GM23338 (cell line): ENCODE results near the gene POLQ. TPM values are rescaled to one million over a fixed set of nuclear protein-coding genes. Genes with fewer than 3 reads are reported as not detected.

Experiments used
- ATAC-seq: fragments of 200-7000 bp; cut with Tn5 transposase; 3 replicates; pipeline ENCODE4 v1.9.1; 2020
- DNase-seq: peaks from one replicate; pipeline ENCODE4 v3.0.0-alpha.2; 2015; ENCODE audit warnings: low spot score
- H2AFZ ChIP-seq: fragments of 200-600 bp; sonication (generic); 2 replicates; pipeline ENCODE4 v1.8.0; 2016; ENCODE audit warnings: antibody characterized with exemption, mild to moderate bottlenecking, moderate library complexity
- H3F3A ChIP-seq: fragments of 200-600 bp; sonication (generic); replicated peaks from 2 replicates; pipeline ENCODE4 v1.8.0; 2017; ENCODE audit warnings: antibody characterized with exemption, mixed run types, low read depth
- H3K27ac ChIP-seq: fragments of 200-600 bp; sonication (generic); 2 replicates; pipeline ENCODE4 v1.6.1; 2016; ENCODE audit warnings: low read depth
- H3K27me3 ChIP-seq: fragments of 200-600 bp; sonication (generic); 2 replicates; pipeline ENCODE4 v1.8.0; 2016; ENCODE audit warnings: mild to moderate bottlenecking, mixed run types, moderate library complexity; ENCODE audit not compliant: insufficient read depth
- H3K36me3 ChIP-seq: fragments of 200-600 bp; sonication (generic); 2 replicates; pipeline ENCODE4 v1.8.0; 2016; ENCODE audit warnings: mild to moderate bottlenecking; ENCODE audit not compliant: insufficient read depth
- H3K4me1 ChIP-seq: fragments of 200-600 bp; sonication (generic); 2 replicates; pipeline ENCODE4 v1.8.0; 2016; ENCODE audit warnings: mild to moderate bottlenecking, moderate library complexity; ENCODE audit not compliant: insufficient read depth
- H3K4me2 ChIP-seq: fragments of 200-600 bp; sonication (generic); 2 replicates; pipeline ENCODE4 v1.7.1; 2017; ENCODE audit warnings: mixed run types
- H3K4me3 ChIP-seq: fragments of 200-600 bp; sonication (generic); 2 replicates; pipeline ENCODE4 v1.6.1; 2016; ENCODE audit warnings: mixed run types
- H3K79me2 ChIP-seq: fragments of 200-600 bp; sonication (generic); replicated peaks from 2 replicates; pipeline ENCODE4 v1.8.0; 2017; ENCODE audit warnings: mild to moderate bottlenecking; ENCODE audit not compliant: insufficient read depth
- H3K9me2 ChIP-seq: fragments of 200-600 bp; sonication (generic); 2 replicates; pipeline ENCODE4 v1.8.0; 2017; ENCODE audit not compliant: insufficient read depth
- H4K20me1 ChIP-seq: fragments of 200-600 bp; sonication (generic); replicated peaks from 2 replicates; pipeline ENCODE4 v1.8.0; 2017; ENCODE audit warnings: mild to moderate bottlenecking; ENCODE audit not compliant: insufficient read depth
- H3K27ac Mint-ChIP-seq: 2 replicates; pipeline ENCODE4 v1.8.0; 2020; ENCODE audit warnings: inconsistent platforms, mild to moderate bottlenecking, moderate library complexity, mixed read lengths
- H3K27me3 Mint-ChIP-seq: 3 replicates; pipeline ENCODE4 v1.8.0; 2022; ENCODE audit warnings: low read depth, mild to moderate bottlenecking, moderate library complexity, mixed read lengths, inconsistent platforms; ENCODE audit not compliant: insufficient read depth, poor library complexity
- H3K36me3 Mint-ChIP-seq: 3 replicates; pipeline ENCODE4 v1.8.0; 2021; ENCODE audit warnings: low read depth, mild to moderate bottlenecking, inconsistent platforms, moderate library complexity, mixed read lengths
- H3K4me1 Mint-ChIP-seq: 3 replicates; pipeline ENCODE4 v1.8.0; 2020; ENCODE audit warnings: mild to moderate bottlenecking, inconsistent platforms, mixed read lengths
- H3K4me3 Mint-ChIP-seq: 3 replicates; pipeline ENCODE4 v1.8.0; 2021; ENCODE audit warnings: moderate library complexity, mild to moderate bottlenecking, inconsistent platforms, mixed read lengths
- H3K9me3 Mint-ChIP-seq: 3 replicates; pipeline ENCODE4 v1.8.0; 2020; ENCODE audit warnings: moderate library complexity, mild to moderate bottlenecking, inconsistent platforms, mixed read lengths
- CREB1 ChIP-seq: fragments of 250-450 bp; sonication (Bioruptor Pico); IDR thresholded peaks from 2 replicates; pipeline ENCODE4 v1.5.0; 2020; ENCODE audit warnings: low read depth, mild to moderate bottlenecking, moderate library complexity
- EZH2 ChIP-seq: fragments of 200-600 bp; sonication (generic); IDR thresholded peaks from one replicate; pipeline ENCODE4 v1.8.0; 2017; ENCODE audit warnings: antibody characterized with exemption, mild to moderate bottlenecking, low read depth; ENCODE audit not compliant: unreplicated experiment
- STAT1 ChIP-seq: IDR thresholded peaks from one replicate; pipeline ENCODE4 v1.6.1; 2016; ENCODE audit warnings: antibody characterized with exemption; ENCODE audit not compliant: unreplicated experiment
- ZNF331 ChIP-seq: fragments of 250-450 bp; sonication (Bioruptor Pico); IDR thresholded peaks from 2 replicates; pipeline ENCODE4 v1.5.0; 2020; ENCODE audit warnings: low read depth, mild to moderate bottlenecking, moderate library complexity
- polyA plus RNA-seq: library from polyadenylated mRNA; unstranded; fragments of >200 nt; fragmentation: Nextera tagmentation; extraction: Ambion mirVana; gene quantifications from 2 replicates; pipeline ENCODE4 v1.2.1, GENCODE V29; 2016
- total RNA-seq: library from RNA; depleted of rRNA; stranded (reverse); fragments of >200 nt; shearing (Covaris generic); gene quantifications from 2 replicates; pipeline ENCODE4 v1.2.3, GENCODE V29; 2014
- TF ChIP-seq, protein P1 (sequence below): IDR thresholded peaks from one replicate; pipeline ENCODE4 v1.6.1; 2018; ENCODE audit warnings: antibody characterized with exemption; ENCODE audit not compliant: unreplicated experiment
- TF ChIP-seq, protein P2 (sequence below), 2 experiments: fragments of 200-600 bp in 1 of 2; sonication (generic) in 1 of 2; conservative IDR thresholded peaks; 2 replicates each; pipeline versions ENCODE4 v1.5.1 to v1.6.1; 2016 to 2017; ENCODE audit warnings: antibody characterized with exemption in 2 of 2, low read depth in 2 of 2, mild to moderate bottlenecking in 2 of 2, moderate library complexity in 1 of 2

The POLQ gene
- total and polyA plus RNA-seq, 2 experiments from 2014 or later: 6.9 to 20.6 TPM

DNA sequence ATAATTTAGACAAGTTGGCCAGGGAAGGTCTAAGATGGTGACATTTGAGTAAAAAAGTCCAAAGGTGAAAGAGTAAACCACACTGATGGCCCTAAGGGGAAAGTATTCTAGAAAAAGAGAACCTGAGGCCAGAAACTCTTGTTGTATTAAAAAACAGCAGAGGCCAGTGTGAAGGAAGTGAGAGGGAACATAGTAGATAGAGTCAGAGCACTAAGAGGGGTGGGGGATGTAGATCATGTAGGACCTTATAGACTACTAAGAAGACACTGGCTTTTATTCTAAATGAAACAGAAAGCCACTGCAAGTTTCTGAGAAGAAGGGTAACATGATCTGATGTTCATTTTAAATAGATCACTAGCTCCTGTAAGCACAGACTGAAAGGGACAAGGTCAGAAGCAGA lies 14.5 kb downstream of the POLQ start (continued):
- TF ChIP-seq, protein P1, sequence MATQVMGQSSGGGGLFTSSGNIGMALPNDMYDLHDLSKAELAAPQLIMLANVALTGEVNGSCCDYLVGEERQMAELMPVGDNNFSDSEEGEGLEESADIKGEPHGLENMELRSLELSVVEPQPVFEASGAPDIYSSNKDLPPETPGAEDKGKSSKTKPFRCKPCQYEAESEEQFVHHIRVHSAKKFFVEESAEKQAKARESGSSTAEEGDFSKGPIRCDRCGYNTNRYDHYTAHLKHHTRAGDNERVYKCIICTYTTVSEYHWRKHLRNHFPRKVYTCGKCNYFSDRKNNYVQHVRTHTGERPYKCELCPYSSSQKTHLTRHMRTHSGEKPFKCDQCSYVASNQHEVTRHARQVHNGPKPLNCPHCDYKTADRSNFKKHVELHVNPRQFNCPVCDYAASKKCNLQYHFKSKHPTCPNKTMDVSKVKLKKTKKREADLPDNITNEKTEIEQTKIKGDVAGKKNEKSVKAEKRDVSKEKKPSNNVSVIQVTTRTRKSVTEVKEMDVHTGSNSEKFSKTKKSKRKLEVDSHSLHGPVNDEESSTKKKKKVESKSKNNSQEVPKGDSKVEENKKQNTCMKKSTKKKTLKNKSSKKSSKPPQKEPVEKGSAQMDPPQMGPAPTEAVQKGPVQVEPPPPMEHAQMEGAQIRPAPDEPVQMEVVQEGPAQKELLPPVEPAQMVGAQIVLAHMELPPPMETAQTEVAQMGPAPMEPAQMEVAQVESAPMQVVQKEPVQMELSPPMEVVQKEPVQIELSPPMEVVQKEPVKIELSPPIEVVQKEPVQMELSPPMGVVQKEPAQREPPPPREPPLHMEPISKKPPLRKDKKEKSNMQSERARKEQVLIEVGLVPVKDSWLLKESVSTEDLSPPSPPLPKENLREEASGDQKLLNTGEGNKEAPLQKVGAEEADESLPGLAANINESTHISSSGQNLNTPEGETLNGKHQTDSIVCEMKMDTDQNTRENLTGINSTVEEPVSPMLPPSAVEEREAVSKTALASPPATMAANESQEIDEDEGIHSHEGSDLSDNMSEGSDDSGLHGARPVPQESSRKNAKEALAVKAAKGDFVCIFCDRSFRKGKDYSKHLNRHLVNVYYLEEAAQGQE: no peak

DNA sequence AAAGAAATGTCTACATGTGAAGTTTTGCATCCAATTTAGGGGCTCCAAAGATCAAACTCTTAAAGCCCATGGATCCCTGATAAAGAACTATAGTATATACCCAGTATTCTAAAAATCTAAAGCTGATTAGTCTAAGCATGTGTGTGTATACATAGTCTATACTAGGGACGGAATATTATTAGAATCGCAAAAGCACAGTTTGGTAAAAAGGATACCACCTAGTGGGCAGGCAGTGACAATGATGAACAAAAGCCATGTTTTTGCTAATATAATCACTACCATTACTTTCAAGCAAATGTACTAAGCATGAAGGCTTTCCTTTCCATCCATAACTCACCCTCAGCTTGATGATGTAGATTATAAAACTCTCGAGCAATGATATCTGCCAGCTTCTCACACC lies 16.5 kb downstream of the POLQ start:
- H2AFZ ChIP-seq: no peak overlapping the region

DNA sequence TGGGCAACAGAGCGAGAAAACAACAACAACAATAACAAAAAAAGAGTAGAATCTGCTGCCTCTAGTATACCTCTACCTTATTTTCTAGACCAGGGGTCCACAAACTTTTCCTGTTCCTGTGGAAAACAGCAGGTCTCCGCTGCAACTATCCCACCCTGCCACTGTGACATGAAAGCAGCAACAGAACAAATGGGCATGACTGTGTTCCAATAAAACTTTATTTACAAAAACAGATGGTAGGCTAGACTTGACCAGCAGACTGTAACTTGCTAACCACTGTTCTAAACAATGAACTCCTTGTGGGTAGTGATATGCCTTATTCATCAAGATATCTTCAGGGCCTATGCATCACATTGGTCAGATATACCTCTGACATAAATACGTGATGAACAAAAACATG lies 25.3 kb downstream of the POLQ start:
- Histone ChIP-seq H3K27me3 (no peaks in the 10 kb centered on the region), H3F3A (no peaks in the 10 kb centered on the region), H2AFZ (no peak overlapping the region), H3K4me3 (no peak overlapping the region), H3K27ac (no peak overlapping the region), H4K20me1 (peaks cover 8% of the 10 kb centered on the region; the same call in 1 of the 2 replicates), H3K4me1 (no peaks in the 10 kb centered on the region), H3K9me2 (no peaks in the 10 kb centered on the region), H3K4me2 (no peak overlapping the region), H3K79me2 (peaks cover 21% of the 10 kb centered on the region), H3K36me3 (peaks cover 23% of the 10 kb centered on the region)
- no peaks in the 10 kb centered on the region for H3K27me3 Mint-ChIP-seq
- H3K36me3 Mint-ChIP-seq: peaks cover 65% of the 10 kb centered on the region
- ATAC-seq (no peak), DNase-seq (no peak)
- TF ChIP-seq EZH2: no peak
- no peak for TF ChIP-seq ZNF331 (CRISPR knock-in tag)
- TF ChIP-seq, protein P1: no peak
- TF ChIP-seq STAT1: no peak
- TF ChIP-seq CREB1 (CRISPR knock-in tag): no peak
- TF ChIP-seq, protein P2, sequence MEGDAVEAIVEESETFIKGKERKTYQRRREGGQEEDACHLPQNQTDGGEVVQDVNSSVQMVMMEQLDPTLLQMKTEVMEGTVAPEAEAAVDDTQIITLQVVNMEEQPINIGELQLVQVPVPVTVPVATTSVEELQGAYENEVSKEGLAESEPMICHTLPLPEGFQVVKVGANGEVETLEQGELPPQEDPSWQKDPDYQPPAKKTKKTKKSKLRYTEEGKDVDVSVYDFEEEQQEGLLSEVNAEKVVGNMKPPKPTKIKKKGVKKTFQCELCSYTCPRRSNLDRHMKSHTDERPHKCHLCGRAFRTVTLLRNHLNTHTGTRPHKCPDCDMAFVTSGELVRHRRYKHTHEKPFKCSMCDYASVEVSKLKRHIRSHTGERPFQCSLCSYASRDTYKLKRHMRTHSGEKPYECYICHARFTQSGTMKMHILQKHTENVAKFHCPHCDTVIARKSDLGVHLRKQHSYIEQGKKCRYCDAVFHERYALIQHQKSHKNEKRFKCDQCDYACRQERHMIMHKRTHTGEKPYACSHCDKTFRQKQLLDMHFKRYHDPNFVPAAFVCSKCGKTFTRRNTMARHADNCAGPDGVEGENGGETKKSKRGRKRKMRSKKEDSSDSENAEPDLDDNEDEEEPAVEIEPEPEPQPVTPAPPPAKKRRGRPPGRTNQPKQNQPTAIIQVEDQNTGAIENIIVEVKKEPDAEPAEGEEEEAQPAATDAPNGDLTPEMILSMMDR (conservative IDR thresholded peaks at IDR 0.05; ENCODE audit: low read depth in 2 of 2): no peak
- no peak overlapping the region for H3K4me3 Mint-ChIP-seq
- no peaks in the 10 kb centered on the region for H3K4me1 Mint-ChIP-seq
- H3K27ac Mint-ChIP-seq: no peak overlapping the region
- H3K9me3 Mint-ChIP-seq: no peaks in the 10 kb centered on the region

More for the DNA sequence above, 16.5 kb downstream of the POLQ start:
- Mint-ChIP-seq H3K4me1 (no peaks in the 10 kb centered on the region), H3K36me3 (peaks cover 84% of the 10 kb centered on the region), H3K9me3 (no peaks in the 10 kb centered on the region), H3K27me3 (no peaks in the 10 kb centered on the region), H3K27ac (no peak overlapping the region), H3K4me3 (no peak overlapping the region)
- Histone ChIP-seq H4K20me1 (peaks cover 6% of the 10 kb centered on the region), H3K36me3 (peaks cover 51% of the 10 kb centered on the region), H3K27ac (no peak overlapping the region), H3K27me3 (no peaks in the 10 kb centered on the region), H3K4me2 (no peak overlapping the region), H3K79me2 (0 out of 2 replicates have a peak, but pooled peaks cover 6% of the 10 kb centered on the region), H3F3A (no peaks in the 10 kb centered on the region), H3K9me2 (no peaks in the 10 kb centered on the region), H3K4me1 (no peaks in the 10 kb centered on the region), H3K4me3 (no peak overlapping the region)
- TF ChIP-seq EZH2 (no peak), ZNF331 (CRISPR knock-in tag) (no peak)
- TF ChIP-seq, protein P2 (conservative IDR thresholded peaks at IDR 0.05; ENCODE audit: low read depth in 2 of 2): peak; percentile 34 to 41
- ATAC-seq (no peak), DNase-seq (no peak)
